ENCODE data around the gene ZNF181.

DNA sequence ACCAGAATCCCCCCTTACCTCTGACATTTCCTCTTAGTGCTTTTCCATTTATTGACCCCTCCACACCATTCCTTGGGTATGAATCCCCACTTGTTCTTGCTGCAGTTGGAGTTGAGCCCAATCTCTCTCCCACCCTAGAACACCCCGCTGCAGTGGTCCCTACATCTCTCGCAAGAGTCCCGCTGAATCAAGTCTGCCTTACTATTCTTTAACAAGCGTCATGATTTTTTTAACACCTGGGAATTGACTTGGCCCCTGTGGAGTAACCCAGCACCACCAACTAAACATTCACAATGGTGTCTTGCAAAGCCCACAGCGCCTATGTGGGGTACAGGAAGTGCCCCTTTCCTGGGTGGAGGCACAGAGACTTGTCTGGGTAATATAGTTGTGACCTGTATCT is 52.2 kb downstream of the ZNF181 start:
- no peak for TF ChIP-seq POLR2A (IDR thresholded peaks at IDR 0.05; ENCODE audit: low read length)
- TF ChIP-seq GATA1 (IDR thresholded peaks at IDR 0.05; ENCODE audit: low read depth, low read length), result no peak
